ENCODE data around the gene MT1E. TPM values are rescaled to one million over a fixed set of nuclear protein-coding genes. Genes with fewer than 3 reads are reported as not detected.

The MT1E gene
- total RNA-seq, 2 donors from 2014 or later, result 0.53 TPM; not detected in 1

GRCh38 chr16:56639045-56639444 is 13.5 kb downstream of the MT1E start:
- no peak for ATAC-seq (replicated peaks)
- H3K4me3 Mint-ChIP-seq, result peak overlapping the region; percentile 49
- H3K9me3 Mint-ChIP-seq, result no peaks in the 10 kb centered on the region
- H3K4me1 Mint-ChIP-seq, result peaks cover 11% of the 10 kb centered on the region
- no peaks in the 10 kb centered on the region for H3K36me3 Mint-ChIP-seq (ENCODE audit: low read depth)
- peaks cover 49% of the 10 kb centered on the region for H3K27me3 Mint-ChIP-seq
- H3K27ac Mint-ChIP-seq, result no peak overlapping the region

GRCh38 chr16:56640076-56640475 is 14.5 kb downstream of the MT1E start:
- peaks cover 41% of the 10 kb centered on the region for H3K27me3 Mint-ChIP-seq
- H3K36me3 Mint-ChIP-seq (ENCODE audit: low read depth), result no peaks in the 10 kb centered on the region
- no peak overlapping the region for H3K27ac Mint-ChIP-seq
- H3K4me3 Mint-ChIP-seq, result no peak overlapping the region
- no peaks in the 10 kb centered on the region for H3K9me3 Mint-ChIP-seq
- peaks cover 9% of the 10 kb centered on the region for H3K4me1 Mint-ChIP-seq
- ATAC-seq (replicated peaks), result no peak

DNA sequence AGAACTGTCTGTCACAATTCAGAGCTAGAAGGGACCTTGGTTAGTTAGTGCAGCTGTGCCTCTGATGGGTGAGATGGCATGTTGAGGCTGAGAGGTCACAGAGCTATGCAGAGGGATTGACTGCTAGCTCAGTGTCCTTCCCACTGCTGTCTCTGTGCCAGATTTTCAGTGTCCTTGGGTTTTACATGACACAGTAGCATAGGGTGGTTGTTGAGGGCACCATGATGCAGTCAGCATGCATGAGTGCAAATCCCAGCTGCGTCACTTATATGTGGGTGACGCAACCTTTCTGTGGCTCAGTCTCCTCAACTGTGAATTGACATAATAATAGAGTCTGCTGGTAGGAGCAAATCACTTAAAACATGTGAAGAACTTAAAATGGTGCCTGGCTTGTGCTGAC is 15.6 kb downstream of the MT1E start:
- Mint-ChIP-seq H3K36me3 (ENCODE audit: low read depth) (no peaks in the 10 kb centered on the region), H3K27me3 (peaks cover 34% of the 10 kb centered on the region), H3K4me3 (no peak overlapping the region), H3K27ac (no peak overlapping the region), H3K4me1 (peaks cover 8% of the 10 kb centered on the region), H3K9me3 (no peaks in the 10 kb centered on the region)
- ATAC-seq (replicated peaks), result no peak

DNA sequence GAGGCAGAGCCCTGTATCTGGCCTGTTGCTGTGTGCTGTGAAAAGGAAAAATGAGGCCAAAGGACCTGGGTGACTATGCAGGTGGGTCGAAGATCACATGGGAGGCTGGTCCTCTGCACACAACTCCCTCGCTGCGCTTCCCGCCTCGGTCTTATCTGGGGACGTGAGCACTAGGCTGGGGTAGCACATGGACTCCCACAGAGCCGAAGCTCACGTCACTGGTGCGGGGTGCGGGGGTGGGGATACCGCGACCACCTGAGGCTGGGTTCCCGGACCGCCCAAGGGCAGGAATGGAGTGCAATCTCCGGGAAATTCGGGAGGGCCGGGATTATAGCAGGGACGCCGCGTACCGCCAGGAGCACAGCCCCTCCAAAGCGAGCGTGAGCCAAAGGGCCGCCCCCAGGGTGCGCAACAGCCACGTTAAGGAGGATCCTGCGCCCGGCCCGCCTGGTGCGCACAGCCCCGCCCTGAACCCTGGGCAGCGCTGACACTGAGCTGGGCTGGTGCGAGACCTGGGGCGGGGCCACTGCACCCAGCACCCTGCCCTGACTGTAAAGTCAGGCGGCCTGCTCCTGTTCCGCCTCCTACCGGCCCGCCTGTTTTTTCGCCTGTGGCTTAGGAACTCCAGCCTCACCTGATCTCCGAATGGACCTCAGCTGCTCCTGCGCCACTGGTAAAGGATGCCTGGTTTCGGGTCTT is 17.6 kb downstream of the MT1E start:
- Mint-ChIP-seq H3K4me3 (peak overlapping the region; percentile 74), H3K36me3 (ENCODE audit: low read depth) (no peaks in the 10 kb centered on the region), H3K27me3 (peaks cover 15% of the 10 kb centered on the region), H3K27ac (peak overlapping the region; percentile 48), H3K4me1 (peaks cover 8% of the 10 kb centered on the region), H3K9me3 (no peaks in the 10 kb centered on the region)
- peak; percentile 99 for ATAC-seq (replicated peaks)

DNA sequence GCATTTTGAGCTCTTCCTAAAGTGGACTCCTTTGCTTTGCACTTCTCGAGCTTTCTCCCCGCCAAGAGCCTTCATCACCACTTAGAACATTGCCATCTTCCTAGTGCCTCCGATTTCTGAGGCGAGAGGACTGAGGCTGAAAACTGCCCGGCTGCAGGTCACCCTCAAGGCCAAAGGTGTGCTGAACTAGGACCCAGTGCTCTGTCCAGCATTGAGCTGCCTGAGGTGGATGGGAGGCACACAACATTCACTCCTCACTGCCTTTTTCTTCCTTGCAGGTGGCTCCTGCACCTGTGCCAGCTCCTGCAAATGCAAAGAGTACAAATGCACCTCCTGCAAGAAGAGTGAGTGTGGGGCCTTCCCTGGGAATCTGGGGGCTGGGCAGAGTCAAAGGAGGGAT is 18.3 kb downstream of the MT1E start:
- peak overlapping the region; percentile 48 for H3K27ac Mint-ChIP-seq

GRCh38 chr16:56645311-56645710 is 19.7 kb downstream of the MT1E start:
- H3K27me3 Mint-ChIP-seq, result peaks cover 3% of the 10 kb centered on the region
- no peak overlapping the region for H3K4me3 Mint-ChIP-seq
- peaks cover 8% of the 10 kb centered on the region for H3K4me1 Mint-ChIP-seq
- no peak for ATAC-seq (replicated peaks)
- no peaks in the 10 kb centered on the region for H3K9me3 Mint-ChIP-seq
- no peak overlapping the region for H3K27ac Mint-ChIP-seq
- no peaks in the 10 kb centered on the region for H3K36me3 Mint-ChIP-seq (ENCODE audit: low read depth)

More for the DNA sequence above, 18.3 kb downstream of the MT1E start:
- Mint-ChIP-seq H3K4me1 (peaks cover 8% of the 10 kb centered on the region), H3K4me3 (peak overlapping the region; percentile 74), H3K27me3 (peaks cover 11% of the 10 kb centered on the region), H3K36me3 (ENCODE audit: low read depth) (no peaks in the 10 kb centered on the region), H3K9me3 (no peaks in the 10 kb centered on the region)
- no peak for ATAC-seq (replicated peaks)

GRCh38 chr16:56645838-56646237 is 20.3 kb downstream of the MT1E start:
- Mint-ChIP-seq H3K27ac (no peak overlapping the region), H3K36me3 (ENCODE audit: low read depth) (no peaks in the 10 kb centered on the region), H3K4me1 (peaks cover 8% of the 10 kb centered on the region), H3K27me3 (peaks cover under 1% of the 10 kb centered on the region), H3K4me3 (no peak overlapping the region), H3K9me3 (no peaks in the 10 kb centered on the region)
- ATAC-seq (replicated peaks), result no peak

DNA sequence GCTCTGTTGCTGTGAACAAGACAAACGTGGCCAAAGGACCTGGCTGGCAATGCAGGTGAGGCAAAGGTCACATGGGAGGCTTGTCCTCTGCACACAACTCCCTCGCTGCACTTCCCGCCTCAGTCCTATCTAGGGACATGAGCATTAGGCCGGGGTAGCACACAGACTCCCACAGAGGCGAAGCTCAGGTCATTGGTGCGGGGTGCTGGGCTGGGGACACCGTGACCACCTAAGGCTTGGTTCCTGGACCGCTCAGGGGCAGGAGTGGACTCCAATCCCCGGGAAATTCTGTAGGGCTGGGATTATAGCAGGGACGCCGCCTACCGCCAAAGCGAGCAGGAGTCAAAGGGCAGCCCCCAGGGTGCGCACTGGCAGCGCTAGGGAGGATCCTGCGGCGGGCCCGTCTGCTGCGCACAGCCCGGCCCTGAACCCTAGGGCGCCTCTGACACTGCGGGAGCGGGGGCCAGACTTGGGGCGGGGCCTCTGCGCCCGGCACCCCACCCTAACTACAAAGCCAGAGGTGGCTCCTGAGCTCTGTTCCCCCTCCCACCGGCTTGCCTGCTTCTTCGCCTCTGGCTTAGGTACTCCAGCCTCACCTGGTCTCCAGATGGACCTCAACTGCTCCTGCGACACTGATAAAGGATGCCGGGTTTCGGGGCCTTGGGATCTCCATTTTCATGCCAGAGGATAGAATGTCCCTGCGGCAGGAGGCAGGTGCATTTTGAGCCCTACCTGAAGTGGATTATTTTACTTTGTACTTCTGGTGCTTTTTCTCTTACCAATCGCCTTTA is 22.3 kb downstream of the MT1E start:
- Mint-ChIP-seq H3K4me1 (peaks cover 8% of the 10 kb centered on the region), H3K36me3 (ENCODE audit: low read depth) (no peaks in the 10 kb centered on the region), H3K4me3 (no peak overlapping the region), H3K27me3 (peaks cover 6% of the 10 kb centered on the region), H3K9me3 (no peaks in the 10 kb centered on the region), H3K27ac (no peak overlapping the region)
- no peak for ATAC-seq (replicated peaks)

DNA sequence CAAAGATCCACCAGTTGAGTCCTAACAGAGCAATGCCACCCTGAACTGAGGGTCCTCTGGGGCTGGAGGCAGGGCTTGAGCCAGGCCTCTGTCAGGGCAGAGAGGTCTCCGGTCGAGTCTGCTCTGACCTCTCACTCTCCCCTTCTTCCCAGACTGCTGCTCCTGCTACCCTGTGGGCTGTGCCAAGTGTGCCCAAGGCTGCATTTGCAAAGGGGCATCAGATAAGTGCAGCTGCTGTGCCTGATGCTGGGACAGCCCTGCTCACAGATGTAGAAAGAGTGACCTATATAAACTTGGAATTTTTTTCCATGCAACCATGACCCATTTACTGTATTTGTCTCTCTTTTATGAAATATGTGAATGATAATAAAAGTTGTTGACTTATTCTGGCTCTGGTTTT is 23.7 kb downstream of the MT1E start:
- peaks cover 9% of the 10 kb centered on the region for H3K27me3 Mint-ChIP-seq
- H3K9me3 Mint-ChIP-seq, result no peaks in the 10 kb centered on the region
- no peak overlapping the region for H3K4me3 Mint-ChIP-seq
- H3K27ac Mint-ChIP-seq, result no peak overlapping the region
- H3K4me1 Mint-ChIP-seq, result peaks cover under 1% of the 10 kb centered on the region
- ATAC-seq (replicated peaks), result no peak
- H3K36me3 Mint-ChIP-seq (ENCODE audit: low read depth), result no peaks in the 10 kb centered on the region

DNA sequence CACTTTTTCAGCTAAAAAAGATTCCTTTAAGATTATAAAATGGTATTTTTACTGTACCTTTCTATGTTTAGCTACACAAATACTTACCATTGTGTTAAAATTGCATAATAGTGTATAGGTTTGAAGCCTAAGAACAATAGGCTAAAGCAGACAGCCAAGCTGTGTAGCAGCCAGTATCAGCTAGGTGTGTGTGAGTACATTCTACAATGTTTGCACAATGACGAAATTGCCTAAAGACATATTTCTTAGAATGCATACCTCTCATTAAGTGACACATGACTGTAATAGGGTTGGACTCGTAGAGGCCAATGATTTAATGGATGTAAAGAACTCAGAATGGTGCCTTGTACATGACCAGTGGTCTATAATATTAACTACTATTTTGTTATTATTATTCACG is 24.2 kb downstream of the MT1E start:
- H3K9me3 Mint-ChIP-seq, result no peaks in the 10 kb centered on the region
- ATAC-seq (replicated peaks), result no peak
- no peak overlapping the region for H3K4me3 Mint-ChIP-seq
- H3K27ac Mint-ChIP-seq, result no peak overlapping the region
- H3K4me1 Mint-ChIP-seq, result no peaks in the 10 kb centered on the region
- peaks cover 9% of the 10 kb centered on the region for H3K27me3 Mint-ChIP-seq
- no peaks in the 10 kb centered on the region for H3K36me3 Mint-ChIP-seq (ENCODE audit: low read depth)

DNA sequence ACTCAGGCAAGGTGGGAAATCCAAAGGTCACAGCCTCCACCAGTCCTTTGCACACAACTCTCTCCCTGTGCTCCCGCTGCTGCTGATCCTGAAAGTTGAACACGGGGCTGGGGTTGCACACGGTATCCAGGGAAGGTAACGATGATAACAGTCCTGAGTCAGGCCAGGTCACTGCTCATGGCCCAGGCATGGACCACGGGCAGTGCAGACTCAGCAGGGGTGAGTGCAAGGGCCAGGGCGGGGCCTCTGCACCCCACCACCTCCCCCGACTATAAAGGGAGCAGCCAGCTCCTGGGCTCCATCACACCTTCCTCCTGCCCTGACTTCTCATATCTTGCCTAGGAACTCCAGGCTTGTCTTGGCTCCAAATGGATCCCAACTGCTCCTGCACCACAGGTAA is 26.0 kb downstream of the MT1E start, which contains the start of gene MT1B:
Gene MT1B, plus strand, starts transcription at position 301 of the 400 bp plus-strand sequence. Its CDS starts 68 bp downstream, at position 369.
- Mint-ChIP-seq H3K36me3 (ENCODE audit: low read depth) (no peaks in the 10 kb centered on the region), H3K27ac (no peak within 1 kb of the TSS), H3K27me3 (peaks cover 9% of the 10 kb centered on the region), H3K4me3 (no peak within 1 kb of the TSS), H3K4me1 (no peaks in the 10 kb centered on the region), H3K9me3 (no peaks in the 10 kb centered on the region)
- ATAC-seq (replicated peaks), result no peak

GRCh38 chr16:56652600-56652999 is 27.0 kb downstream of the MT1E start:
- Mint-ChIP-seq H3K27me3 (peaks cover 9% of the 10 kb centered on the region), H3K4me1 (peaks cover 4% of the 10 kb centered on the region), H3K27ac (no peak overlapping the region), H3K36me3 (ENCODE audit: low read depth) (no peaks in the 10 kb centered on the region), H3K4me3 (no peak overlapping the region), H3K9me3 (no peaks in the 10 kb centered on the region)
- no peak for ATAC-seq (replicated peaks)

GRCh38 chr16:56653218-56653617 is 27.6 kb downstream of the MT1E start:
- Mint-ChIP-seq H3K27me3 (peaks cover 9% of the 10 kb centered on the region), H3K4me3 (no peak overlapping the region), H3K4me1 (peaks cover 9% of the 10 kb centered on the region), H3K9me3 (no peaks in the 10 kb centered on the region), H3K36me3 (ENCODE audit: low read depth) (no peaks in the 10 kb centered on the region), H3K27ac (no peak overlapping the region)
- no peak for ATAC-seq (replicated peaks)

GRCh38 chr16:56657555-56658326 is 32.2 kb downstream of the MT1E start, which contains the start of gene MT1F:
TSS of gene MT1F (plus strand) at chr16:56657959. CDS start at chr16:56658059, 100 bp downstream.
- Mint-ChIP-seq H3K4me3 (peak within 1 kb of the TSS; percentile 97), H3K27ac (peak within 1 kb of the TSS; percentile 89), H3K4me1 (peaks cover 14% of the 10 kb centered on the region), H3K36me3 (ENCODE audit: low read depth) (no peaks in the 10 kb centered on the region), H3K27me3 (peaks cover 3% of the 10 kb centered on the region), H3K9me3 (no peaks in the 10 kb centered on the region)
- peak; percentile 95 for ATAC-seq (replicated peaks)
